GM12873 (cell line): ENCODE measurements around the gene GLI2.

Experiments used
- CTCF ChIP-seq: IDR thresholded peaks from 2 replicates; pipeline ENCODE4 v1.5.1; 2012; ENCODE audit warnings: low read depth, mild to moderate bottlenecking, moderate library complexity, low read length, control low read depth; ENCODE audit not compliant: insufficient read depth; ENCODE audit errors: missing control alignments

The GLI2 gene

GRCh38 chr2:120751553-120751952 lies 15.9 kb downstream of the GLI2 start:
- no peak for TF ChIP-seq CTCF

GRCh38 chr2:120754067-120754960 lies 18.6 kb downstream of the GLI2 start:
- TF ChIP-seq CTCF = no peak

- TF ChIP-seq CTCF = no peak
These were observed 22.8 kb downstream of the GLI2 start for GRCh38 chr2:120758181-120759144.

GRCh38 chr2:120759543-120760331 lies 24.1 kb downstream of the GLI2 start:
- no peak for TF ChIP-seq CTCF

GRCh38 chr2:120760446-120761135 lies 24.9 kb downstream of the GLI2 start:
- no peak for TF ChIP-seq CTCF

GRCh38 chr2:120761164-120761861 lies 25.6 kb downstream of the GLI2 start:
- no peak for TF ChIP-seq CTCF
